COLO668 (cell line): Measurements from ENCODE around the gene APLF.
"Not testable (repeated sequence)": the region's sequence is repeated elsewhere in the genome, so short reads cannot be mapped to it uniquely, and the experiment has no call there.

Experiments
- DNase-seq: peaks from one replicate; lab custom pipeline; 2025; ENCODE audit not compliant: unreplicated experiment; lab: John Stamatoyannopoulos, UW

Gene APLF

DNA sequence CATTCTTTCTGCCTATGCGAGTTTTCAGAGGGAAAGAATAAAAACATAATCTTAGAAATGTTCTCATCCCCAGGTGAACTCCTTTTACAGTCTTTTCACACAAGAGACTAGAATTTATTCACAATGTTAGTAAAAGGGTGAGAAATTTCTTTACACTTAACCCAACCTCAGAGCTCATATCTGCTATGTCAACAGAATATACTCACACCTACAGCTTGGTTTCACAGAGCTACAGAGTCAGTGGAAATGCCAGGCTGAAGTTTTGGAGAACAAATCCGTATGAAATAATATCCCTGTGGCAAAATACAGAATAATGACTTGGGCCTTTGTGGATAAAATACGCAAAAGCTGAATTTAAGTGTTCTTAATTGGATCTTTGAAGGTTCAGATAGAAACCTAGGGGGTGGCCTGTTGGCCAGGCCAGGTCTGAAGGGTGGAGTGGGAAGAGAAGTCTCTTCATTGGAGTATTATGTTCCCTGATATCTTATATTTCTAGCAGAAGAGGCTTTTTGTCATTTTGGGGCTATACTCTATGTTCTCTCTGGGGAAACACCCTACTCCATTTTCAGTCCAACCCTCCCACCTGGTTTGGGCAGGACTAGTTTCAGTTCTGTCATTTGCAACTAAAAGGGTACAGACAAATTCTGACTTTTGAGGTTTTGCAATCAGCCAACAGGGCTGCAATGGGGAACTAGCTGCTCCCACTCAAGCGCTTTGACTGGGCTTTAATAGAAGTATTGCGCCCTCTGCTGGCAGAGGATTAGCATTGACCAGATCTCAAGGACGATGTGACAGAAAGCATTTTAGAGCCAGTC, 26.0 kb upstream of the APLF start:
- DNase-seq: peak; percentile 71

DNA sequence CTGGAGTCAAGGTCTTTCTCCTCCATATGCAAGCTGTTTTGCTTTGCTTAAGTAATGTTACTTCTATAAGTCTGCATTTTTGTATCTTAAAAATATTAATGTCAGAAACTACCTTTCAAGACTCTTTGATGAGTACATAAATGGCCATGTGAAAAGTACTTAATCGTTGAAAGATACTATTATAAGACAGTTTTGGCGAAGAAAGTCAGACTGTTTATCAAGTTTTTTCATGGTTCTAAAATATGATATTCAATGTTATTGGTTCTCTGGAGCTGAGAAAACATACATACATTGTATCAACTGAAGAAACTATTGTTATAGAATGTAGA, 25.4 kb upstream of the APLF start:
- DNase-seq: no peak

DNA sequence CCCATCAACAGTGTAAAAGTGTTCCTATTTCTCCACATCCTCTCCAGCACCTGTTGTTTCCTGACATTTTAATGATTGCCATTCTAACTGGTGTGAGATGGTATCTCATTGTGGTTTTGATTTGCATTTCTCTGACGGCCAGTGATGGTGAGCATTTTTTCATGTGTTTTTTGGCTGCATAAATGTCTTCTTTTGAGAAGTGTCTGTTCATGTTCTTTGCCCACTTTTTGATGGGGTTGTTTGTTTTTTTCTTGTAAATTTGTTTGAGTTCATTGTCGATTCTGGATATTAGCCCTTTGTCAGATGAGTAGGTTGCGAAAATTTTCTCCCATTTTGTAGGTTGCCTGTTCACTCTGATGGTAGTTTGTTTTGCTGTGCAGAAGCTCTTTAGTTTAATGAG, 21.0 kb upstream of the APLF start:
- not testable (repeated sequence) for DNase-seq

DNA sequence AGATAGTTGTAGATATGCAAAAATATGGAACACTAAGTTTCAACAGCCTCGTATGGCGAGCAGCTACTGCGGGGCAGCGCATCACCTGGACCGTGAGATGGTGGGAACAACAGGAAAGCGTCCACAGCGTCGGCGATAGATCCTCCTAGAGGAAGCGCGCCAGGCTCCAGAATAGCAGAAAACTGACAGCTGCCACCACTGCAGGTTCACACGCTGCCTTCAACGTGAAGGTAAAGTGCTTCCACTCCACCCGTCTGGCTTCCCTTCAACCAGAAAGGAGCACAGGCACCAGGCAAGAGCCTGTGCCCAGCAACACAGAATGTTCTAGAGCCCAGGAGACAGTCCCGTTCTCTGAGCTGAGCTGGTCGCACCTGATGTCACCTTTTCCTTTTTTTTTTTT, 20.3 kb upstream of the APLF start:
- no peak for DNase-seq

DNA sequence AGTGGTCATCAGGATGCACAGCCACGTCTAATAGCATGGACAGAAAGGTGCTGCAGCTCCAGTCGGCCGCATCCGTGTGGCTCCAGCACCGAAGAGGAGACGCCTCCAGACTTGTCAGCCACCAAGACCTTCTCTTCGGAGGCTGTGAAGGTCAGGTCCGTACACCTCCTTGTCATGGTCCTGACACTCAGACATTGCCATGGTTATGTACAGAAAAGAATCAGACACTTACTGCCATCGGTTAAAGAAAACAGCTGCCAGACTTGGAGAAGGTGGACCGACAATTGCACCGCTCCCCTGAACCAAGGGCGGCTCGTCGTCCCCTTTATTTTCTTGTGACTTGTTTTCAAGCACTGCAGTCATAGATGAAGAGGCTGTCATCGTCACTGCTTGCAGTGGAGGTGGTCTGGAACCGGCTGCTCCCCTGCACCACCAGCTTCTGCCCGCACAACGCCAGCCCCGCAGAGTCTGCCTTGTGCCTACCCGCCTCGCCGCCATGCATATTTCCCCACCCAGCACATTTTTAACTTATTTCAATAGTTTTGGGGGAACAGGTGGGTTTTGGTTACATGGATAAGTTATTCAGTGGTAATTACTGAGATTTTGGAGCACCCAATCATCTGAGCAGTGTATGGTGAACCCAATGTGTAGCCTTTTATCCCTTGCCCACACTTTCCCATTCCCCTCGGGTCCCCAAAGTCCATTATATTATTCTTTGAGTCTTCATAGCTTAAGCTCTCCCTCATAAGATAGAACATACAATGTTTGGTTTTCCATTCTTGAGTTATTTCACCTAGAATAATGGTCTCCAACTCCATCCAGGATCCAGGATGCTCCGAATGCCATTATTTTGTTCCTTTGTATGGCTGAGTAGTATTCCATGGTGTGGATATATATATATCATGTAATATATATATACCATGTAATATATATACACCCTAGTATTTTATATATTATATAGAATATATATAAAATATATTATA, 18.4 kb upstream of the APLF start:
- no peak for DNase-seq

DNA sequence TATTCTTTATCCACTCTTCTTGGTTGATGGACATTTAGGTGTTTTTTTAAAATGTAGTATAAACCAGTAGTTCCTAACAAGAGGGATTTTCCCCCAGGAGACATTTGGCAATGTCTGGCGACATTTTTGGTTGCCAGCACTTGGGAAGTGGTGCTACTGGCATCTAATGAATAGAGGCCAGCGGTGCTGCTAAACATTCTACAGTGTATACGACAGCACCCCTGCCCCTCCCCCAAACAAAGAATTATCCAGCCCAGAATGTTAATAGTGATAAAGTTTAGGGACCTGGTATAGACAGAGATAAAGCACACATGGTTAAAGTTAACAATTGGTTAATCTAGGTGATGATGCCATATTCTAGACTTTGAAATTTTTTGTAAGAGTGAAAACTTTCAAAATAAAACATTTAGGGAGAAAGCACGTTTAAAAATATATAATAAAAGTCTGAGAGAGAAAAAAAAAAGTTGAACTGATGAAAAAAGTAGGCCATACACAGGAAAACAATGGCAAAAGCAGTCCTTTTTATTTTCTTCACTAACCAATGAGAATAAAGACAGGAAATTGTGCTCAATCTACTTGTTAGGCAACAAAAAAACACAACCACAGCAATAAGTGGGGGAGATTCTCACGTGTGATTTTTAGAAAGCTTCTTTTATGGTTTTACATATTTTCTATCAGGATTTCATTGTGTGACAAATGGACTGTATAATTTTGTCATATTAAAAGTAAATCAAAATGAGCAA, 15.1 kb upstream of the APLF start:
- DNase-seq: no peak

DNA sequence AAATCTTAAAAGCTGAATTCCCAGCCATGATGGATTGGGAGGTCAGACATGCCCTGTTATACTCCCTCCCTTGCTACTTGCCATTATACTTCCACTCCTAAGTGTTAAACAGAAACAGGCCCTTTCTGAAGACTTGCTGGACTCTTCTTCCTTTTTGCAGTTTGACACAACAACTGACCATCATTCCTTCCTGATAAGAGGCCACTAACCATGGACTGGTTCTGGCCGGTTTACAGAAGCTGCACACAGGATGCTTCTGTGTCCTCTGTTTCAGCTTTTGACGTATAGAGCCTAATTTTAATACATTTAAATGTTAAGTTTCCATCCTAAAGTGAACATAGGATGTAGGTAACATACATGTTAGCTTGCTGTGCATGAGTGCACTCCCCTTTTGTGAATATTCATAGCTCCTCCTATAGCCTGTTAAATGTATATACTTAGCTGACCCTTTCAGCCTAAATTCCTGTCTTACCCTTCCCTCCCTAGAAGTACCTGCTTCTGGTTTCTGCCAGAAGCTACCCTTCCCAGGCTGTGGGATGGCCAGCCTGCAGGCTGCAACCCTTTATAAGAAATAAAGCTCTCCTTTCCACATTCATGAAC, 13.5 kb upstream of the APLF start:
- no peak for DNase-seq

DNA sequence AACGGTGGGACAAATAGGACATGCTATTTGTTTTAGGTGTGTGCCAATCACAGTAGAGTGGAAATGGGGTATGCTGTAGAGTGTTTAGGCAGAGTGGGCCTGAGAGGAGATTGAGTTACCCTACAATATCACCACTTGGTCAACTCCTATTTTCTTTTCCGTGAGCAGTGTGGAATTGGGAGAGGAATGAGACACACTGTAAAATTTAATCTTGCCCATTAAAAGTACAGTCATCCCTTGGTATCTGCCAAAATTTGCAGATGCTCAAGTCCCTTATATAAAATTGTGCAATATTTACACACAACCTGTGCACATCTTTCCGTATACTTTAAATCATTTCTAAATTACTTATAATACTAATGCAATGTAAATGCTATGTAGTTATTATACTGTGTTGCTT, 12.7 kb upstream of the APLF start:
- DNase-seq: no peak

DNA sequence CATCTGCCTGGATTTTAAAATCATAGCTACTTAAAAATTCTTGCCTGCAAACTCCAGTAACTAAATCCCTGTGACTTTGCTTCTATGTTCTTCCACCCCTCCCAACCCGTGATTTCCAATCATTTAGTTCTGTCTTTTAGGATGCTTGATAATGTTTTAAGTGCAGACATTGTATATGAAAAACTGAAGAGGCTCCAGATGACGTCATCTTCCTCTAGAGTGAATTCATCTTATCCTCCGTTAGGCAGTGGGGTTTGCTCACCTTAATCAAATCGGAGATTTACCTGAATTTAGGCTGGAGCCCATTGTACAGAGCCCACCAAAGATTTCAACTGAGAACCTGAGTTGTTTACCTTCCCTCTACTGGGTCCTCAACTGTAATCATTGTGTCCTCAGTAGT, 11.2 kb upstream of the APLF start:
- no peak for DNase-seq

DNA sequence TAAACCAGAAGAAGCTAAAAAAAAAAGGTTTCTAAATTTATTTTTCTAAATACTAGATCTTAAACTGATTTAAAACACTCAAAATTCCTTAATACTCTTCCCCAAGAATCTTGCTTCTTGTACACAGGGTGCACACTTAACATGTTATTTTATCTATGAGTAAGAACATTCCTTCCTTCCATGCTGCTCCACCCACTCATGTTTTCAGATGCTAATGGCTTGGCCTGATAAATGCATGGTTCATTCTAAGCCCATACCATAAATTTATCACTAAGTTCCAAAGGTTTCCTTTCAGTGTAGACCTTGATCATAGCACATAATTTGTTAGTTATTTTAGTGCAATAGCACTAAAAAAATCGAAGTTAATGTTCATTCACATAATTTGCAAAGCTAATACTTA, 8.4 kb upstream of the APLF start:
- DNase-seq: no peak

DNA sequence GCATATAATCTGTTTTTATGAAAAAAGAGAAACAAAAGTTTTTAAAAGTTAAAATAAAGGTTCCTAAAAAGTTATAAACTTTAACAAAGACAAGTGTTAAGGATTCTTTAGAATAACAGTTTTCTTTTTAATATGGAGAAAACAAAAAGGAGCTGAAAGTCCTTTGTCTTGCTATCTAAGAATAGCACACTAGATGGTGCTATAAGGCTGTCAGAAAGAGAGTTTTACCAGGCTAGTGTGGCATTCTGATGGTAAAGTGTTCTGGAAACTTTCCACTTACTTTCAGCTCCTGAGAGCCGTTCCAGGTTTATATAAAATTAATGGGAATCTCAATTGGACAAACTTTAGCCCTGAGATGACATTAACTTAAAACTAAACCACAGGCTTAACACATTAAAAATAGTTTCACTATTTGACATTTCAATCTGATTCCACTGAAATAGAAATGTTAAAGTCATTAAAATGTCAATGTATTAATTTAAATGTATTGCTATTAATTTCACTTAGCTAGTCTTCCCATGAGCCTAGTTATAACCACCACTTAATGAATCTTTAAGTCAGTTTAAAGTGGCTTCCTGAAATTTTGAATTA, 4.0 kb upstream of the APLF start:
- no peak for DNase-seq

DNA sequence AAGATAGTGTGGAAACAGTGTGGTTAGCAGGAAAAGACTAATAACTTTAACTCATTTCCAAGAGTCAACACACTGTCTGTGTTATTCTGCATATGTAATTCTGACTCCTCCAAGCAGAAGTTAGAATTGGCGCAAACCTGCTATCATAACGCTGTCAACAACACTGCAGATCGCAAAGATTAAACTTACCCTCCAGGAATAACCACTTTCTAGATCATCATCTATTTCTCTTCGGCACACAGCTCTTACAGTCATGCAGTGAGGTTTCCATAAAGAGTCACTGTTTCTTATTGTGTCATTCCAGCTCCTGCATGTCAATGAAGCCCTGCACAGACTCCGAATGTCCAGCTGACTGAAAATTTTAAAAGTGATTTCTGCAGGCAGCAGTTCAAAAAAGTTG, 2.7 kb upstream of the APLF start:
- DNase-seq: no peak

DNA sequence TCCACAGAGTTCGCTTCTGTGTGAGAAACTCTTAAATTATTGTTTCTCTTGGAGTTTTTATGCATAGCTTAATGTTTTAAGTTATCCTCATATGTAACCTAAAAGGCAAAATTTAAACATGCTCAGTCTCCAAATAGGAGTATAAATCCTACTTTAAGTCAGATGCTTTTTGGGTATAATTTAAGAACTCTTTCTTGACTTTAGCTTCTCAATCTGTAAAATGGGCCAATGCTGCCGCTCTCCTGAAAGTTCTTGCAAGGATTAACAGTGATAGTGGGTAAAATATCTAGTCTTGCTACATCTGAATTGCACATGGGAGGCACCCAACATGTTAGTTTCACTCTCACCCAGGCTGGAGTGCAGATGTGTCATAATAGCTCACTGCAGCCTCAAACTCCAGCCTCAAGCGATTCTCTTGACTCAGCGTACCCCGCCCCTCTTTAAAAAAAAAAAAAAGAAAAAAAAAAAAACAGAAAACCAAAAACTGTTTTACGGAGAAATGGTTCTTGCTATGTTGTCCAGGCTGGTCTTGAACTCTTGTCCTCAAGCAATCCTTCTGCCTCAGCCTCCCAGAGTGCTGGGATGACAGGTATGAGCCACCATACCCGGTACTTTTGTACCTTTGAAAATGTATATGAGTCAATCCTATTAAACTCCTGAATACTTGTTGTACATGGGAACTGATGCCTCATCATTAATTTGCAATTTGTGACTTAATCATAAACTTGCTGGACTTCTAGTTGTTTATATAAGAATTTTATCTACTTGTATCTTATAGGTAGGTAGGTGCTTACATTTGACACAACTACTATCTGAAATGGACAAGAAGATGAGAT, 2.1 kb upstream of the APLF start:
- no peak for DNase-seq

DNA sequence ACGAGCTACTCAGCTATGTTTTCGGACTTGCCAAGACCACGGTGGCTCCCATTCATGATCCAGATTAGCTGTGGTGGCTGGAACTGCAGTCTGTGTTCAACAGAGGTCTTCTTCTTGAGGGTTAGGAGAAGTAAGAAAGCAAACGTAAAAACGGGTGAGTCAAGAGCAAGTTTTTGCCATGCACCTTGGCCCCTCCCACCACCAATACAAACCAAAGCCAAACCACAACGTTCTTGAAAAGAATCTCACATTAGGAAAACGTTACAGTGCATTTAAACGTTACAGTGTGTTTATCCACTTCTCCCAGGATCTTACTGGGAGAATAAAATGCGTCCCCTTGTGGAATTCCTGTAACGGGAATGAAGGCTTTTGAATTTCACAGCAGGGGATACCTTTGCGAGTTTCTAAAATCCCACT, 1.0 kb upstream of the APLF start:
- no peak for DNase-seq

DNA sequence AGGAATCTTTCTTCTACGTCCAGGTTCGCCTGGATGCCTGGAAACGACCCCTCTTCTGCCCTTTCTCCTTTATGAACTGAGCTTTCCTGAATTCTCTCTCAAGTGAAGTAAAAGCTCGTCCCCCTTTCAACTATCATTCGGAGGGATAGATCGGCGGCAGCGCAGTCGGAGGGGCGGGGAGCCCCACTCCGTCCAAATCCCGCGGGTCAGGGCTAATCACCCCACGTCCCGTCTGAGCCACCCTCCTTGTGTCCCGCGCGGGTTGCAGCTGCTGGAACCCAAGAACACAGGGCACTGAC, 658 bp upstream of the APLF start:
- no peak for DNase-seq

DNA sequence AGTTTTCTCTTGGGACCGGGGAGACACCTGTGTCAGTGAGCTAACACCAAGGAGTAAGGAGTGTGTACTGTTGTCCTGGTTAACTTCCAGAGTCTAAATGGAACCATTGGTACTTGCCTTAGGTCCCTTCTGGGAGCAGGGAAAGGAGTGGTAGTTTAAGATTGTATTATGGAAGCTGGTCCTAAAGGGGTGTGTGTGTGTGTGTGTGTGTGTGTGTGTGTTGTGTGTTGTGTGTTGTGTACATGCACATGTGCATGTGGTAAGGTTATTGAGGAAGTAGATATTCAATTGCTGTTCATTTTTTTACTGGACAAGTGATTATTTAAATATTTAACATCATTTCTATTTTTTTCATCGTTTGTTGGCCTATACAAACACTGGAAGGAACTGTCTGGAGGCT, 1.4 kb downstream of the APLF start:
- DNase-seq: no peak

DNA sequence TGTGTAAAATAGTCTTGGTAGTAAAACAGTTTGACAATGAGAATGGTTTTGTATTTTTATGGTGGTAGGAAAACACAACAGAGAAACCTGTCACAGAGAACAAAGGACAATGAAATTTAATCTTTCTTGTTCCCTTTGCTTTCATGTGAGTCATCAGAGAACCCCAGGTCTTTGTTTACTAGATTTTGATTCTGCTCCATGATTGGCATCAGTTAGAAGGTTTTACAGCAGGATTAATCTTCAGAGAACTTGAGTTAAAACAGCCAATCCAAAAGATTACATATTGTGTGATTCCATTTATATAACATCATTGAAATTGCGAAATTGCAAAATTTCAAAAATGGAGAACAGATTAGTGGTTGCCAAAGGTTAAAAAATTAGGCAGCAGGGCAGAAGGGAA, 2.5 kb downstream of the APLF start:
- DNase-seq: no peak

DNA sequence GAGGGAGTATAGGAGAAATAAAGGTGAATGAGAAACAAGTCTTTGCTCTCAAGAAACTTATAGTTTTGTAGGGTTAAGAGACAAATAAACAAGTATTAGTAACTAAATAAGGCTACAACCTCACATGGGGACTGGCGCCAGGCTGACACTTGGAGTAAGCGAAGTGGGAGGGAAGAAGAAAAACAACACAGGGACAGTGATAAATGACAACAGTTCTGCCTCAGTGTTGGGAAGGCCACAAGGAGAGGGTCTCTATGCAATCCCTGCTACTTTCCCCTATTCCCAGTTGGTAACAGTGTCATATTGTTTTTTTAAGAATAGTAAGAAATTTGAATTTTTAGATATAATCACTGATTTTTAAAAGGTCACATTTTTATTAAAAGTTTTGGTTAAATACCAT, 4.0 kb downstream of the APLF start:
- no peak for DNase-seq

DNA sequence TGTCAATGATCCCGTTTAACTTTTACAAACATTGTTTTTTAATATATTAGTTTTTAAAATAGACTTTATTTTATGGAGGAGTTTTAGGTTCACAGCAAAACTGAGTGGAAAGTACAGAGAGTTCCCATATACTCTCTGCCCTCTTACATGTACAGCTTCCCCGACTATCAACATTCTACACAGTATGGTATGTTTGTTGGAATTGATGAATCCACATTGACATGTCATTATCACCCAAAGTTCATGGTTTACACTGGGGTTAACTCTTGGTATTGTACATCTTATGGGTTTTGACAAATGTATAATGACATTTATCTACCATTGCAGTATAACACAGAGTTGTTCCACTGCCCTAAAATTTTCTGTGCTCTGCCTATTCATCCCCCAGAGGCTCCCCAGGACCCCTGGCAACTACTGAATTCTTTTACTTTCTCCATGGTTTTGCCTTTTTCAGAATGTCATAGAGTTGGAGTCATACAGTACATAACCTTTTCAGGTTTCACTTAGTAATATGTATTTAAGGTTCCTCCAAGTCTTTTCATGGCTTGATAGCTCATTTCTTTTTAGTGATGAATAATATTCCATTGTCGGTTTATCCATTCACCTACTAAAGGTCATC, 5.5 kb downstream of the APLF start:
- DNase-seq: no peak

DNA sequence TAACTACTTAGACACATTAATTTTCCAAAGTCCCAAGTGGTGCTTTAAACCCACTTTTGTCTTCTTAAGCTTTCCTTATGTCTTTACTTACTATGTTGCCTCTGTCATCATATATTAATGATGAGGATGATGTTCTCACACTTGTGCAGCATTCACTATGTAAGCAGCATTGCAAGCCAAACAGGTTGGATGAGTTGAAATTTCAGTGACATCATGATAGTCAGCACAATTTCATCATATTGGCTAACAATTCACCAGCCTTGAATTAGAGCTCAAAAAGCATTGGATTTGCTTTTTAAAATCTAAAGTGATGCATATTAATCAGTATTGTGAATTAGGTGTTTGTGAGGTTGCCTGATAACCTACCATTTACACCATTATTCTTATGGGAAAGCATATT, 7.7 kb downstream of the APLF start:
- no peak for DNase-seq
